Naive B cell (primary cell): ENCODE data around the gene SORL1. TPM values are rescaled to one million over a fixed set of nuclear protein-coding genes. Genes with fewer than 3 reads are reported as not detected.

ENCODE experiments used
- ATAC-seq, 2 donors: fragments of 150-1000 bp; cut with Tn5 transposase; 2 replicates each; pipeline ENCODE4 v1.10.0; 2021; ENCODE audit warnings: low read depth in 2 of 2, mild to moderate bottlenecking in 2 of 2, moderate library complexity in 2 of 2
- DNase-seq: peaks from one replicate; pipeline ENCODE4 v3.0.0; 2022
- H3K27ac Mint-ChIP-seq, 6 donors: one replicate each; pipeline ENCODE4 v1.8.0; 2020 to 2022; ENCODE audit warnings: mild to moderate bottlenecking in 6 of 6, mixed read lengths in 6 of 6, moderate library complexity in 5 of 6, inconsistent platforms in 2 of 6
- H3K27me3 Mint-ChIP-seq, 3 donors: one replicate each; pipeline ENCODE4 v1.8.0; 2021 to 2022; ENCODE audit warnings: mixed read lengths in 3 of 3, mild to moderate bottlenecking in 1 of 3
- H3K36me3 Mint-ChIP-seq, 2 donors: one replicate each; pipeline ENCODE4 v1.8.0; 2020 to 2022; ENCODE audit warnings: mixed read lengths in 2 of 2, inconsistent platforms in 1 of 2, mild to moderate bottlenecking in 1 of 2
- H3K4me1 Mint-ChIP-seq, 3 donors: one replicate each; pipeline ENCODE4 v1.8.0; 2020 to 2022; ENCODE audit warnings: mixed read lengths in 3 of 3, inconsistent platforms in 1 of 3, mild to moderate bottlenecking in 1 of 3, moderate library complexity in 1 of 3
- H3K4me3 Mint-ChIP-seq, 8 donors: one replicate each; pipeline ENCODE4 v1.8.0; 2020 to 2022; ENCODE audit warnings: mild to moderate bottlenecking in 8 of 8, mixed read lengths in 8 of 8, moderate library complexity in 8 of 8, inconsistent platforms in 2 of 8
- H3K9me3 Mint-ChIP-seq, 7 donors: one replicate each; pipeline ENCODE4 v1.8.0; 2020 to 2022; ENCODE audit warnings: mixed read lengths in 7 of 7, mild to moderate bottlenecking in 5 of 7, inconsistent platforms in 2 of 7, moderate library complexity in 1 of 7
- polyA plus RNA-seq, 6 donors: library from polyadenylated mRNA; unstranded; fragments of 300-500 nt; fragmentation: Illumina TruSeq; gene quantifications; one replicate each; pipeline ENCODE4 v1.2.3, GENCODE V29; 2021; ENCODE audit warnings: low read depth in 6 of 6

Gene SORL1
- polyA plus RNA-seq, 6 donors from 2014 or later = 61.7 to 102 (median 83.8) TPM

DNA sequence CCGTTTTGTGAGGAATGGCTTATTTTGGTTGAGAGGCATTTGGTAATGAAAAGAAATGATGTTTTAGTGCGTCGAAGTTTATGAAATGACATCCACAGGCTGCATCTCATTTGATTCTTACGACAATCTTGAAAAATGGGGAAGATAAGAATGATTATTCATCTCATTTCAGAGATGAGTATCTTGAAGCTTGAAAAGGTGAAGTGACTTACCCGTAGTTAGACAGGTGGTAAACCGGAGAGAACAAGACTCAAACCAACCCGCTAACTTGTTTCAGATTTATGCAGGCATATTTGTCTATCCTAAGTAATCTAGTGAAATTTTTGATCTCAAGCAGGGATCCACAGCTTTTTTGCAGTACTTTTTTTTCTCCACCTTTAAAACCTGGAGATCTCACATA lies 9.7 kb downstream of the SORL1 start:
- H3K36me3 Mint-ChIP-seq = peaks cover 0 to 4% of the 10 kb centered on the region in 2 donors
- no peak for DNase-seq
- H3K27ac Mint-ChIP-seq = peak overlapping the region in 5 of 6 donors; percentile 13 to 88 (median 74)
- peaks cover 64 to 93% (median 75%) of the 10 kb centered on the region in 3 donors for H3K4me1 Mint-ChIP-seq
- H3K9me3 Mint-ChIP-seq = no peaks in the 10 kb centered on the region
- no peak overlapping the region for H3K4me3 Mint-ChIP-seq
- H3K27me3 Mint-ChIP-seq = no peaks in the 10 kb centered on the region
- ATAC-seq = no peak

DNA sequence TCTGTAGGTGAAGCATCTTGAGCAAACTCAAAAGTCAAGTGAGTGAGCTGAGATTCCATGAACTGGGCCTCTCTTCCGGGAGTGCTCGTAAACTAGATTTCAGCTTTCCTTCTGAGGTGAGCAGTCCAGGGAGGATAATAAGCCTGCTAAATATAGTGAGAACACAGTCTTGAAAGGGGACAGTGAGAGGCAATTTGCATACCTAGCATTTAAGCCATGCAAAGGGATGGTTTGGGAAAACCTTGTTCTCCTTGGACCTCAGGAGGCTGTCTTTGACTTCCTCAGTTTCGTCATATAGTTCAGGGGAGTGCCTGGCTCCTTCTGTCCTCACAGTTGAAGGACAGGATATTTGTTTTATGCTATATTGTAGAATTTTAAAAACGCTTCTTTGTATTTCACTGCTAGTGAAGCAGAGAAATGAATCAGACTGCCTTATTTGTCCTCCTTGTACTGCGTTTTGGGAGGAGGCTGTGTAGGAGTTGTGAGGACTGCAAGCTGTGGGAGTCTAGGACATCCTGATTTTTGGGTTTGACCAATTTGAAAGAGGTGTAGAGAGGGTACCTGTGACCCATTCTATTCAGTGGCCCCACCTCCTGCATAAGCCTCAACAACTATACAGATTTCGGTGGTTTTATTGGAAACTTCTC lies 11.7 kb downstream of the SORL1 start:
- Mint-ChIP-seq H3K27me3 (no peaks in the 10 kb centered on the region), H3K36me3 (no peaks in the 10 kb centered on the region), H3K4me1 (peaks cover 64 to 96% (median 89%) of the 10 kb centered on the region in 3 donors), H3K4me3 (peak overlapping the region in 6 of 8 donors; percentile 6 to 75 (median 59)), H3K27ac (peak overlapping the region in 4 of 6 donors; percentile 74 to 85 (median 80)), H3K9me3 (no peaks in the 10 kb centered on the region)
- DNase-seq (no peak), ATAC-seq (no peak)

GRCh38 chr11:121464352-121464946 lies 12.3 kb downstream of the SORL1 start:
- Mint-ChIP-seq H3K4me3 (peak overlapping the region; percentile 1 to 75 (median 59)), H3K27me3 (no peaks in the 10 kb centered on the region), H3K27ac (peak overlapping the region in 4 of 6 donors; percentile 46 to 85 (median 80)), H3K9me3 (no peaks in the 10 kb centered on the region), H3K36me3 (peaks cover 0 to under 1% of the 10 kb centered on the region in 2 donors), H3K4me1 (peaks cover 68 to 97% (median 95%) of the 10 kb centered on the region in 3 donors)
- peak; percentile 32 to 39 for ATAC-seq
- DNase-seq = peak; percentile 21

- peaks cover 0 to 8% of the 10 kb centered on the region in 2 donors for H3K36me3 Mint-ChIP-seq
- ATAC-seq (no peak), DNase-seq (no peak)
- H3K4me1 Mint-ChIP-seq = peaks cover 68 to 97% (median 93%) of the 10 kb centered on the region in 3 donors
- H3K9me3 Mint-ChIP-seq = no peaks in the 10 kb centered on the region
- no peaks in the 10 kb centered on the region for H3K27me3 Mint-ChIP-seq
- H3K27ac Mint-ChIP-seq = peak overlapping the region; percentile 70 to 93 (median 87)
- H3K4me3 Mint-ChIP-seq = peak overlapping the region; percentile 8 to 89 (median 60)
Measured at GRCh38 chr11:121465709-121466062, 13.6 kb downstream of the SORL1 start.

DNA sequence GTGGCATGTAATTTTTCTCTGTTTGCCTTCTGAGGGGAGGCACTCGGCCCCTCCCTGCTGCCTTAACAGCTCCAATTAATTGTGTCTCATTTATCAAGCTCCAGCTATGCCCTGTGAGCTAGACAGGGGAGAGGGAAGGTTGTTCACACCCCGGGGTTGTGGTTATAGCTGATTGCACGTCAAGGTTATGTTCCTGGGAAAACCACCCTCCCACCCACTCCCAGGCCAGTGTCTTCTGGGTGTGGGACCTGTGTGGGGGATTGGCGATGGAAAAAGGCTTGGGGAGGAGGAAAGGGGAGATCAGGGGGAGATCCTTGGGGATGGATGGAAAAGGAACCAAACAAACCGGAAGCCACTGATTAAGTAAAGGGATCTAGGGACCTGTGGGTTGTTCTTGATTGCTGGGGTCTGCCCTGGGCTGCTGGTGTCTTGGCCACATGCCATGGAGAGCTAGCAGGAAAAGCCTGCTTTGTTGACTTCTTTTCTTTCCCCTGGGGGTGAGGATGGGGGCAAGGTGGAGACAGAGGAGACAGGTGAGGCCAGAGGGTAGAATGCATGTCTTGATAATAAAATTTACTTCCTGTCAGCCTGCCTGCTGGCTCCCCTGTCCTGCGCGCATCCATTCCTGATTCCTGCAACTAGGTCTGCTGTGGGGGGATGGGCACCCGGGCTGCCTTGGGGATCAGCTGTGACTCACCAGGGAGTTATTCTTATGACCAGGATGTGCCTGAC lies 14.1 kb downstream of the SORL1 start:
- no peak for ATAC-seq
- Mint-ChIP-seq H3K27me3 (no peaks in the 10 kb centered on the region), H3K4me1 (peaks cover 63 to 94% (median 88%) of the 10 kb centered on the region in 3 donors), H3K36me3 (peaks cover 0 to 8% of the 10 kb centered on the region in 2 donors), H3K4me3 (peak overlapping the region; percentile 8 to 89 (median 74)), H3K9me3 (no peaks in the 10 kb centered on the region), H3K27ac (peak overlapping the region; percentile 70 to 93 (median 87))
- DNase-seq = no peak

DNA sequence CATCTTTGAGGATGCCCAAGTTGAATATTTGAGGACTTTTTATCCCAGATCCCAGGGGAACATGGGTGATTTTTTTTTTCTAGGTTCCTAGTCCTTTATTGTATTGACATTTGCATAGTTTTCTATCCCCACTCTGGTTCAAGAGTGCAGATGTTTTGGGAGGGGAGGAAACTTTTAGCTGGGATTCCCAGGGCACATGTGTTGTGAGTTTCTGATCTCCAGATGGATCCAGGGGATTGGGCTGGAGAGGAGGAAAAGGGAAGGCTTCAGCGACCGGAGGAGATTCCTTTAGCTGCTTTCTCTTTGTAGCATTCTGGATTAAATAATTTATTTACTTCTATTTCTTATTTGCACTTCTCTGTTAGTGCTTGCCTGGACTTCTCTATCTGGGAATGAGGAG lies 15.4 kb downstream of the SORL1 start:
- Mint-ChIP-seq H3K36me3 (peaks cover 0 to 8% of the 10 kb centered on the region in 2 donors), H3K4me1 (peaks cover 54 to 85% (median 84%) of the 10 kb centered on the region in 3 donors), H3K9me3 (no peaks in the 10 kb centered on the region), H3K27ac (peak overlapping the region; percentile 70 to 93 (median 91)), H3K4me3 (peak overlapping the region; percentile 30 to 89 (median 77)), H3K27me3 (no peaks in the 10 kb centered on the region)
- ATAC-seq (no peak), DNase-seq (no peak)

DNA sequence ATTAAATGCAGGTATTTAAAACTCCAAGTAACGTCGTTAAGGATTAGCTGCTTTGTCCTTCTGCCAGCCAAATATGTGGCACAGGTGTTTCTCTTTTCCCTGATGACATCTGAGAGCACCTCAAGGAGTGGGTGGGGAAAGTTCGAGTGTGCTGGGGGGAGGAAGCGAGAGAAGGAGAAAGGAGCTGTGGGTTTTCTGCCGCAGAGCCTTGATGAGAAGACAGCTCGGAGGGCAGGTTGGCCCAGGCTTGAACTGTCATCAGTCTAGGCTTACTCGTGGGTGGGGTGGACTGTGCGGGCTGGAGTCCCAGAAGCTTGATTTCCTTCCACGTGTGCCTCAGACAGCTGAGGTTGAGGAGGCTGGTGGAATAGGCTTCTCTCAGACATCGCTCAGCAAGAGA lies 15.9 kb downstream of the SORL1 start:
- Mint-ChIP-seq H3K36me3 (peaks cover 0 to 10% of the 10 kb centered on the region in 2 donors), H3K27me3 (no peaks in the 10 kb centered on the region), H3K4me3 (peak overlapping the region; percentile 58 to 89 (median 77)), H3K27ac (peak overlapping the region; percentile 68 to 93 (median 91)), H3K9me3 (no peaks in the 10 kb centered on the region), H3K4me1 (peaks cover 57 to 85% (median 85%) of the 10 kb centered on the region in 3 donors)
- peak; percentile 75 to 78 for ATAC-seq
- peak; percentile 59 for DNase-seq

DNA sequence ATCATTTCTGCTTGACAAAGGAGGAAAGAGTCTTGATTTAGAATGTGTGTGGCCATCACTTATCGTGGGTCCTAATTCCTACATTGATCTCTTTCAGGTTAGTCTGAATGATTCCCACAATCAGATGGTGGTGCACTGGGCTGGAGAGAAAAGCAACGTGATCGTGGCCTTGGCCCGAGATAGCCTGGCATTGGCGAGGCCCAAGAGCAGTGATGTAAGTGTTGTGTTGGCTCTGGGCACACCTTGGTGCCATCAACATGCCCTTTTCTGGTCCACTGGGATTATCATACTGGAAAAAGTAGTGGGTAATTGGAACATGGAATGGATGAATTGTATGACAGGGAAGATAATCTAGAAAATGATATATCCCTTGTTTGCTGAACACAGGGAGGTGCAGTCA lies 17.8 kb downstream of the SORL1 start:
- peaks cover 40 to 74% (median 73%) of the 10 kb centered on the region in 3 donors for H3K4me1 Mint-ChIP-seq
- H3K27ac Mint-ChIP-seq = peak overlapping the region in 4 of 6 donors; percentile 39 to 85 (median 80)
- H3K36me3 Mint-ChIP-seq = peaks cover 0 to 15% of the 10 kb centered on the region in 2 donors
- no peaks in the 10 kb centered on the region for H3K27me3 Mint-ChIP-seq
- H3K9me3 Mint-ChIP-seq = no peaks in the 10 kb centered on the region
- peak overlapping the region in 1 of 8 donors; percentile 23 for H3K4me3 Mint-ChIP-seq
- ATAC-seq (no peak), DNase-seq (no peak)

DNA sequence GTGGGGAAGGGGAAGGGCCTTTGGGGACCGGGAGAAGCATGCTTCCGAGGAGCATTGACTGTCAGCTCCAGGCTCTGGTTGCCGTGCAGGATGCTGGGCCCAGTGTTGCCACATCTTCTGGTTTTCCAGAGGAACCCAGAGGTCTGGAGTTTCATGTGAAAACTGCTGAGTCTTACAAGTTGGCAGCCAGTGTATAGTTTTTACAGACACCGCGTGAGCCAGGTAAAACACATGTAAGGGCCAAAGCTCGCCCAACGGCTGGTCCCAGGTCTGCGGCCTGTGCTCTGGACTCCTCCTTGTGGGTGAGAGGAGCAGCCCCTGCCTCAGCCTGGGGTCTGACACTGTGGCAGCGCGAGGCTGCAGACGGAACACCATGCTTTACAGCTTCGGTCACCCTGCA lies 19.1 kb downstream of the SORL1 start:
- H3K9me3 Mint-ChIP-seq = no peaks in the 10 kb centered on the region
- peaks cover 0 to 15% of the 10 kb centered on the region in 2 donors for H3K36me3 Mint-ChIP-seq
- ATAC-seq (no peak), DNase-seq (no peak)
- peak overlapping the region in 1 of 6 donors; percentile 56 for H3K27ac Mint-ChIP-seq
- peaks cover 32 to 73% (median 71%) of the 10 kb centered on the region in 3 donors for H3K4me1 Mint-ChIP-seq
- H3K4me3 Mint-ChIP-seq = no peak overlapping the region
- H3K27me3 Mint-ChIP-seq = no peaks in the 10 kb centered on the region

GRCh38 chr11:121472312-121472711 lies 20.2 kb downstream of the SORL1 start:
- H3K36me3 Mint-ChIP-seq = peaks cover 0 to 15% of the 10 kb centered on the region in 2 donors

GRCh38 chr11:121473064-121473777 lies 21.1 kb downstream of the SORL1 start:
- Mint-ChIP-seq H3K27ac (peak overlapping the region; percentile 3 to 79 (median 38)), H3K9me3 (no peaks in the 10 kb centered on the region), H3K27me3 (no peaks in the 10 kb centered on the region), H3K4me1 (peaks cover 15 to 66% (median 56%) of the 10 kb centered on the region in 3 donors), H3K36me3 (peaks cover 0 to 15% of the 10 kb centered on the region in 2 donors), H3K4me3 (no peak overlapping the region)
- ATAC-seq (no peak), DNase-seq (no peak)

More at GRCh38 chr11:121472312-121472711, 20.2 kb downstream of the SORL1 start:
- Mint-ChIP-seq H3K4me1 (peaks cover 24 to 73% (median 62%) of the 10 kb centered on the region in 3 donors), H3K4me3 (no peak overlapping the region), H3K27me3 (no peaks in the 10 kb centered on the region), H3K27ac (peak overlapping the region in 2 of 6 donors; percentile 47 to 79), H3K9me3 (no peaks in the 10 kb centered on the region)
- DNase-seq = no peak
- ATAC-seq = no peak

- Mint-ChIP-seq H3K27me3 (no peaks in the 10 kb centered on the region), H3K36me3 (peaks cover 0 to 13% of the 10 kb centered on the region in 2 donors), H3K4me3 (no peak overlapping the region), H3K9me3 (no peaks in the 10 kb centered on the region), H3K4me1 (peaks cover 16 to 65% (median 56%) of the 10 kb centered on the region in 3 donors), H3K27ac (peak overlapping the region in 3 of 6 donors; percentile 1 to 70 (median 57))
- no peak for DNase-seq
- ATAC-seq = no peak
Measured at GRCh38 chr11:121474680-121475079, 22.6 kb downstream of the SORL1 start.
